Loucy (cell line): ENCODE data around the gene TTC21B.

Source experiments
- EZH2phosphoT487 ChIP-seq: fragments of 200-600 bp; IDR thresholded peaks from 2 replicates; pipeline ENCODE4 v1.6.1; 2018; ENCODE audit warnings: antibody characterized with exemption, mild to moderate bottlenecking, moderate library complexity, borderline replicate concordance
- TF ChIP-seq, protein P1 (sequence below): fragments of 200-600 bp; sonication (generic); conservative IDR thresholded peaks from 2 replicates; pipeline ENCODE4 v1.5.1; 2014; ENCODE audit warnings: mild to moderate bottlenecking, antibody characterized with exemption, low read length

DNA sequence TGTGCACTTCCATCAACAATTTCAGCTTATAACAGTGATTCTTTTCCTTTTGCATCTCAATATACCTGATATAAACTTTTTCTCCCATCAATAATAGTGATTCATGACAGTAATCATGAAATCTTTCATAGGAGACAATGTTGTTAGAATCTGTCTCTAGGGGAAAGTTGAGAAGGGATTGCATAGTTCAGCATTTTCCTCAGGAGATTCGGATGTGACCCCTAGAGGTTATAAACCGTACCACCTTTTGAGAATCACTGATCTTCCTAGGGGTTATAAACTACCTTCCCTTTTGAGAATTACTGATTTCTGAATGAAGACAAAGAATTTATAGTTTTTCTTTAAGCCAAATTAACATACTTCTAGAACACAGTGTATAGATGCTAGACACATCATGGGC lies 106.6 kb downstream of the TTC21B start:
- TF ChIP-seq, protein P1, sequence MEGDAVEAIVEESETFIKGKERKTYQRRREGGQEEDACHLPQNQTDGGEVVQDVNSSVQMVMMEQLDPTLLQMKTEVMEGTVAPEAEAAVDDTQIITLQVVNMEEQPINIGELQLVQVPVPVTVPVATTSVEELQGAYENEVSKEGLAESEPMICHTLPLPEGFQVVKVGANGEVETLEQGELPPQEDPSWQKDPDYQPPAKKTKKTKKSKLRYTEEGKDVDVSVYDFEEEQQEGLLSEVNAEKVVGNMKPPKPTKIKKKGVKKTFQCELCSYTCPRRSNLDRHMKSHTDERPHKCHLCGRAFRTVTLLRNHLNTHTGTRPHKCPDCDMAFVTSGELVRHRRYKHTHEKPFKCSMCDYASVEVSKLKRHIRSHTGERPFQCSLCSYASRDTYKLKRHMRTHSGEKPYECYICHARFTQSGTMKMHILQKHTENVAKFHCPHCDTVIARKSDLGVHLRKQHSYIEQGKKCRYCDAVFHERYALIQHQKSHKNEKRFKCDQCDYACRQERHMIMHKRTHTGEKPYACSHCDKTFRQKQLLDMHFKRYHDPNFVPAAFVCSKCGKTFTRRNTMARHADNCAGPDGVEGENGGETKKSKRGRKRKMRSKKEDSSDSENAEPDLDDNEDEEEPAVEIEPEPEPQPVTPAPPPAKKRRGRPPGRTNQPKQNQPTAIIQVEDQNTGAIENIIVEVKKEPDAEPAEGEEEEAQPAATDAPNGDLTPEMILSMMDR: peak; percentile 36
- TF ChIP-seq EZH2phosphoT487: no peak
